Measurements from ENCODE around the gene TMEM270. TPM values are rescaled to one million over a fixed set of nuclear protein-coding genes. Genes with fewer than 3 reads are reported as not detected.

The TMEM270 gene
- total and polyA plus RNA-seq, 10 of the 15 experiments (the other 5 are each of a cell fraction or from before 2014, with no cell fraction given) = not detected

GRCh38 chr7:73890555-73891147 is 29.7 kb downstream of the TMEM270 start:
- FAIRE-seq (no peak), DNase-seq (ENCODE audit: low read depth, low spot score) (no peak), ATAC-seq (no peak)
- no peak for TF ChIP-seq CREB1 (IDR thresholded peaks at IDR 0.05; ENCODE audit: low read depth)
- no peak for TF ChIP-seq BCLAF1 (IDR thresholded peaks at IDR 0.05)
- no peak for TF ChIP-seq PAX5 (IDR thresholded peaks at IDR 0.05; ENCODE audit: borderline replicate concordance, low read depth, low read length)
- H3K9me3 ChIP-seq (replicated peaks; ENCODE audit: control insufficient read depth, insufficient read depth, low read length) = no peaks in the 10 kb centered on the region
- ChIA-PET POLR2A (no interaction called here), RAD21 (ENCODE audit: unreplicated experiment) (no interaction called here), SMC1A (ENCODE audit: uncharacterized antibody, unreplicated experiment) (no interaction called here), CTCF (no interaction called here)
- in situ Hi-C loops (cut with MboI) (no loop called here), intact Hi-C loops (cut with micrococcal nuclease; ENCODE audit: unreplicated experiment) (no loop called here)
- no peaks in the 10 kb centered on the region for H3K36me3 ChIP-seq (ENCODE audit: control insufficient read depth in 2 of 2, insufficient read depth in 2 of 2, low read length in 1 of 2)
- H3K4me2 ChIP-seq (ENCODE audit: control insufficient read depth, insufficient read depth) = no peak overlapping the region
- no peaks in the 10 kb centered on the region for H3K4me1 ChIP-seq (ENCODE audit: control insufficient read depth, insufficient read depth, low read length)
- H3K9ac ChIP-seq (ENCODE audit: control insufficient read depth, insufficient read depth, low read length) = no peak overlapping the region
- BruUV-seq (replicated peaks) = no TSS peak
- WGBS (ENCODE audit: insufficient coverage, insufficient replicate concordance, low lambda C conversion rate, missing lambda C conversion rate) = 38% methylated on average over 16 of the region's 16 CpGs
- H3K4me3 ChIP-seq = no peak overlapping the region
- no peak overlapping the region for H2AFZ ChIP-seq (ENCODE audit: control insufficient read depth, low read depth, low read length)
- H3K27me3 ChIP-seq (replicated peaks in 1 of 2; ENCODE audit: control insufficient read depth in 2 of 2, insufficient read depth in 2 of 2, low read length in 1 of 2) = no peaks in the 10 kb centered on the region
- H3K27ac ChIP-seq (ENCODE audit: control insufficient read depth, insufficient read depth) = no peak overlapping the region
- no peaks in the 10 kb centered on the region for H3K79me2 ChIP-seq (ENCODE audit: control insufficient read depth, insufficient read depth, low read length)
- no peaks in the 10 kb centered on the region for H4K20me1 ChIP-seq (ENCODE audit: control insufficient read depth, insufficient read depth)

- POLR2A ChIA-PET = no interaction called here
- FAIRE-seq = no peak
- no peak overlapping the region for H3K9ac ChIP-seq (ENCODE audit: control insufficient read depth, insufficient read depth, low read length)
These were observed 30.4 kb downstream of the TMEM270 start for GRCh38 chr7:73891178-73891885.

More at GRCh38 chr7:73891178-73891885, 30.4 kb downstream of the TMEM270 start:
- Histone ChIP-seq H3K27ac (ENCODE audit: control insufficient read depth, insufficient read depth) (no peak overlapping the region), H3K79me2 (ENCODE audit: control insufficient read depth, insufficient read depth, low read length) (no peaks in the 10 kb centered on the region), H3K9me3 (replicated peaks; ENCODE audit: control insufficient read depth, insufficient read depth, low read length) (no peaks in the 10 kb centered on the region), H3K27me3 (replicated peaks in 1 of 2; ENCODE audit: control insufficient read depth in 2 of 2, insufficient read depth in 2 of 2, low read length in 1 of 2) (no peaks in the 10 kb centered on the region), H3K36me3 (ENCODE audit: control insufficient read depth in 2 of 2, insufficient read depth in 2 of 2, low read length in 1 of 2) (no peaks in the 10 kb centered on the region), H3K4me2 (ENCODE audit: control insufficient read depth, insufficient read depth) (no peak overlapping the region), H3K4me3 (no peak overlapping the region), H2AFZ (ENCODE audit: control insufficient read depth, low read depth, low read length) (no peak overlapping the region), H4K20me1 (ENCODE audit: control insufficient read depth, insufficient read depth) (no peaks in the 10 kb centered on the region), H3K4me1 (ENCODE audit: control insufficient read depth, insufficient read depth, low read length) (no peaks in the 10 kb centered on the region)
- ChIA-PET CTCF (no interaction called here), SMC1A (ENCODE audit: uncharacterized antibody, unreplicated experiment) (no interaction called here), RAD21 (ENCODE audit: unreplicated experiment) (no interaction called here)
- DNase-seq (ENCODE audit: low read depth, low spot score) = no peak
- 36% methylated on average over 16 of the region's 16 CpGs for whole genome bisulfite sequencing (ENCODE audit: insufficient coverage, insufficient replicate concordance, low lambda C conversion rate, missing lambda C conversion rate)
- no TSS peak for BruUV-seq (replicated peaks)
- ATAC-seq = no peak
- TF ChIP-seq BRCA1 (IDR thresholded peaks at IDR 0.05; ENCODE audit: low read depth, low read length) = no peak
- in situ Hi-C loops (cut with MboI) = no loop called here
- intact Hi-C loops (cut with micrococcal nuclease; ENCODE audit: unreplicated experiment) = no loop called here
